Fibroblast of lung (primary cell): ENCODE measurements around the gene ASTN2. TPM values are rescaled to one million over a fixed set of nuclear protein-coding genes. Genes with fewer than 3 reads are reported as not detected.

Experiments used
- DNase-seq, 2 donors: peaks; one replicate each; pipeline versions ENCODE4 v3.0.0 to v3.0.0-alpha.2; 2010; ENCODE audit warnings: low read depth in 2 of 2
- H2AFZ ChIP-seq: 2 replicates; pipeline ENCODE4 v1.5.1; 2012; ENCODE audit warnings: low read length, control low read depth, inconsistent platforms
- H3K27ac ChIP-seq: 2 replicates; pipeline ENCODE4 v1.5.1; 2011; ENCODE audit warnings: low read length, control low read depth; ENCODE audit not compliant: insufficient read depth
- H3K27me3 ChIP-seq: 2 replicates; pipeline ENCODE4 v1.5.1; 2011; ENCODE audit warnings: mild to moderate bottlenecking, low read length; ENCODE audit not compliant: control insufficient read depth, insufficient read depth
- H3K36me3 ChIP-seq: 2 replicates; pipeline ENCODE4 v1.5.1; 2011; ENCODE audit warnings: low read length; ENCODE audit not compliant: control insufficient read depth, insufficient read depth
- H3K4me1 ChIP-seq: 2 replicates; pipeline ENCODE4 v1.5.1; 2011; ENCODE audit warnings: low read length; ENCODE audit not compliant: control insufficient read depth, insufficient read depth; ENCODE audit errors: extremely low read depth
- H3K4me2 ChIP-seq: 2 replicates; pipeline ENCODE4 v1.5.1; 2011; ENCODE audit warnings: low read length, control low read depth; ENCODE audit not compliant: insufficient read depth; ENCODE audit errors: extremely low read depth
- H3K4me3 ChIP-seq, 4 experiments: fragments of 200-600 bp in 1 of 4; sonication (generic) in 1 of 4; replicated peaks in 1 of 4; 2 replicates each; pipeline ENCODE4 v1.5.1; 2011 to 2016; ENCODE audit warnings: low read length in 4 of 4, low read depth in 3 of 4, mild to moderate bottlenecking in 3 of 4, control low read depth in 2 of 4, inconsistent platforms in 1 of 4, mixed read lengths in 1 of 4; ENCODE audit not compliant: insufficient read depth in 1 of 4; ENCODE audit errors: control extremely low read depth in 1 of 4
- H3K79me2 ChIP-seq: 2 replicates; pipeline ENCODE4 v1.5.1; 2012; ENCODE audit warnings: mild to moderate bottlenecking, low read length, inconsistent platforms; ENCODE audit not compliant: control insufficient read depth, insufficient read depth
- H3K9ac ChIP-seq: 2 replicates; pipeline ENCODE4 v1.5.1; 2011; ENCODE audit warnings: mild to moderate bottlenecking, low read length, control low read depth; ENCODE audit not compliant: insufficient read depth
- H3K9me3 ChIP-seq: 2 replicates; pipeline ENCODE4 v1.5.1; 2012; ENCODE audit warnings: low read depth, low read length; ENCODE audit not compliant: control insufficient read depth, insufficient read depth
- H4K20me1 ChIP-seq: 2 replicates; pipeline ENCODE4 v1.5.1; 2011; ENCODE audit warnings: low read length; ENCODE audit not compliant: control insufficient read depth, insufficient read depth; ENCODE audit errors: extremely low read depth
- EZH2 ChIP-seq: IDR thresholded peaks from 2 replicates; pipeline ENCODE4 v1.5.1; 2012; ENCODE audit warnings: low read length, control low read depth, mild to moderate bottlenecking; ENCODE audit errors: missing control alignments
- polyA plus RNA-seq, 2 donors: library from polyadenylated mRNA; depleted of rRNA in 1 of 2; stranded (reverse) in 1 of 2; unstranded in 1 of 2; fragments of >200 nt; gene quantifications; 2 replicates each; pipeline ENCODE4 v1.2.1, GENCODE V29; 2011 to 2012; ENCODE audit warnings: missing spikeins in 1 of 2
- total RNA-seq: library from RNA; depleted of rRNA; stranded (reverse); fragments of >200 nt; gene quantifications from 2 replicates; pipeline ENCODE4 v1.2.1, GENCODE V29; 2014
- TF ChIP-seq, protein P1 (sequence below), 2 donors: IDR thresholded peaks in 1 of 2; conservative IDR thresholded peaks in 1 of 2; 1 replicate in 1 of 2; 2 replicates in 1 of 2; pipeline ENCODE4 v1.5.1; 2011 to 2012; ENCODE audit warnings: low read length in 2 of 2, control low read depth in 1 of 2, inconsistent platforms in 1 of 2, low read depth in 1 of 2, mild to moderate bottlenecking in 1 of 2

The ASTN2 gene
- total and polyA plus RNA-seq, 2 donors (not counting 1 experiment from before 2014, with no cell fraction given), result 2.2 to 19.2 TPM

DNA sequence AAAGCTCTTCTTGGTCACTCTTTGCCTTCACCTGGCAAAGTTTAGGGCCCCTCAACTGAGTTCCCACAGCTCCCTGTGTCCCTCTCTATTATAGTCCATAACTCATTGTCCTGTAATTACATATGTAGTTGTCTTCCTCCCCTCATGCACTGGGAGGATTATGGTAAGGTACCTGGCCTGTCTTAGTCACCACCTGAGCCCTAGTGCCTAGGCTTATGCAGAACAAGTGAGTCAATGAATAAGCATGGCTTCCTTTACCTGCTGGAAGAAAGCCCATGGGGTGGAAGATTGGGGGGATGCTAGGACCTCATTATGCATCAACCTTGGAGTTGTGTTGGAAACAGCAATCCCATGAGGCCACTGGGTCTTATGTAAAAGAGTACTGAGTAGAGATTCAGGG lies 915.4 kb downstream of the ASTN2 start:
- Histone ChIP-seq H3K79me2 (no peaks in the 10 kb centered on the region), H3K4me3 (no peak overlapping the region), H3K27ac (no peak overlapping the region), H3K4me1 (no peaks in the 10 kb centered on the region), H3K36me3 (no peaks in the 10 kb centered on the region), H2AFZ (no peak overlapping the region), H3K9me3 (no peaks in the 10 kb centered on the region), H3K4me2 (no peak overlapping the region), H4K20me1 (no peaks in the 10 kb centered on the region), H3K27me3 (no peaks in the 10 kb centered on the region), H3K9ac (no peak overlapping the region)
- no peak for DNase-seq
- TF ChIP-seq, protein P1, sequence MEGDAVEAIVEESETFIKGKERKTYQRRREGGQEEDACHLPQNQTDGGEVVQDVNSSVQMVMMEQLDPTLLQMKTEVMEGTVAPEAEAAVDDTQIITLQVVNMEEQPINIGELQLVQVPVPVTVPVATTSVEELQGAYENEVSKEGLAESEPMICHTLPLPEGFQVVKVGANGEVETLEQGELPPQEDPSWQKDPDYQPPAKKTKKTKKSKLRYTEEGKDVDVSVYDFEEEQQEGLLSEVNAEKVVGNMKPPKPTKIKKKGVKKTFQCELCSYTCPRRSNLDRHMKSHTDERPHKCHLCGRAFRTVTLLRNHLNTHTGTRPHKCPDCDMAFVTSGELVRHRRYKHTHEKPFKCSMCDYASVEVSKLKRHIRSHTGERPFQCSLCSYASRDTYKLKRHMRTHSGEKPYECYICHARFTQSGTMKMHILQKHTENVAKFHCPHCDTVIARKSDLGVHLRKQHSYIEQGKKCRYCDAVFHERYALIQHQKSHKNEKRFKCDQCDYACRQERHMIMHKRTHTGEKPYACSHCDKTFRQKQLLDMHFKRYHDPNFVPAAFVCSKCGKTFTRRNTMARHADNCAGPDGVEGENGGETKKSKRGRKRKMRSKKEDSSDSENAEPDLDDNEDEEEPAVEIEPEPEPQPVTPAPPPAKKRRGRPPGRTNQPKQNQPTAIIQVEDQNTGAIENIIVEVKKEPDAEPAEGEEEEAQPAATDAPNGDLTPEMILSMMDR (conservative IDR thresholded peaks at IDR 0.05 in 1 of 2, IDR thresholded peaks at IDR 0.05 in 1 of 2; ENCODE audit: low read depth in 1 of 2, low read length in 2 of 2), result no peak
- TF ChIP-seq EZH2, result no peak

DNA sequence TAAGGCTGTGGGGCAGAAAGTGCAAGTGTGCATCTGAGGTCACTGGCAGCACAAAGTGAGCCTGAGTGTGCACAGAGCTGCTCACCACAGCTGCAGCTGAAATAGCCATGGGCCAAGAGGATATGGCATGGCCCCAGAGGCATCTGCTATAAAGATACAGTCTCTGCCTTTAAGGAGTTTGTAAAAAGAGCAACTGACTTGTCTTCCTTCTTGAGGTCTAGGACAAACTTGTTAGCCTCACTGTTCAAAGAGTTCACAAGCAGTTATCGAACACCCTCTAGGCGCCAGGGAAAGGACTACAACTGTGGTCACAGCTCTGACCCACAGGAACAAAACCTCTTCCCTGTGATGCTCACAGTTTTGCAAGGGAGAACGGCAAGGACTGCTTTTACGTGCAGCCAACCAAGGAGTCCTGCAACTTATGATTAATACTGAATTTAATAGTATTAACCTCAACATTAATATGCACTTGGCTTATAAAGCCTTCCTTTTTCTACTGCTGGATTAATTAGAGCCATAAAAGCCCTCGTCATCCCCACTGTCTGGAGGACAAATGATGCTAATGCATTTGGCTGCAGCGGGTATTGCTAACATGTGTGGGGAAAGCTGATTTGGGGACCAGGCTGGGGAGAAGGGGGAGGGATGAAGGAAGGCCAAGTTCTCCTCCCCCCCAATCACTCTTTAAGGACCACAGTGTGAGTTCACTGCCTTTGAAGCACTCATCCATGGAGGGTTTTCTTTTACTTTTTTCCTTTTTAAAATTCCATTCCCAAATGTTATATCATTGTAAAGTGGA lies 917.6 kb downstream of the ASTN2 start:
- Histone ChIP-seq H3K4me2 (no peak overlapping the region), H3K9me3 (no peaks in the 10 kb centered on the region), H3K36me3 (no peaks in the 10 kb centered on the region), H3K9ac (no peak overlapping the region), H3K27me3 (no peaks in the 10 kb centered on the region), H2AFZ (no peak overlapping the region), H3K79me2 (no peaks in the 10 kb centered on the region), H4K20me1 (no peaks in the 10 kb centered on the region), H3K27ac (no peak overlapping the region), H3K4me3 (no peak overlapping the region), H3K4me1 (no peaks in the 10 kb centered on the region)
- TF ChIP-seq, protein P1 (conservative IDR thresholded peaks at IDR 0.05 in 1 of 2, IDR thresholded peaks at IDR 0.05 in 1 of 2; ENCODE audit: low read depth in 1 of 2, low read length in 2 of 2), result peak in 1 of 2 donors; percentile 26
- no peak for TF ChIP-seq EZH2
- peak in 1 of 2 donors; percentile 41 for DNase-seq

DNA sequence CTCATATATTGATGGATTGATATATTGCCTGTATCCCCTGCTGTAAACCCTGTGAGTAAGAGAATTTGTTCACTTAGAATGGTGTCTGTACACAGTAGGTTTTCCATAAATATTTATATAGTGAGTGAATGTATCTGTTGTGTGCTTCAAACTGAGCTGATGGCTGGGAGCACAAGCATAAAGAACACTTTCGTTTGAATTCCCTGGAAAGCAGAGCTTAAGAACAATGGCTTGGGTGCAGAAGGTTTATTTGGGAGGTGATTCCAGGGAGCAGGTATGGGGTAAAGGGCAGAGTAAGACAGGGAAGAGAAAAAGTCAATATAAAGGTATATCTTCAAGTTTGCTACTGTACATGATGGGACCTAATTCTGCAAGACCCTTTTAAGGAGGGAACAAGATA lies 918.7 kb downstream of the ASTN2 start:
- no peak for DNase-seq
- Histone ChIP-seq H3K27ac (no peak overlapping the region), H3K4me2 (no peak overlapping the region), H3K27me3 (no peaks in the 10 kb centered on the region), H3K4me3 (no peak overlapping the region), H3K9ac (no peak overlapping the region), H3K9me3 (no peaks in the 10 kb centered on the region), H4K20me1 (no peaks in the 10 kb centered on the region), H3K79me2 (no peaks in the 10 kb centered on the region), H3K36me3 (no peaks in the 10 kb centered on the region), H2AFZ (no peak overlapping the region), H3K4me1 (no peaks in the 10 kb centered on the region)
- no peak for TF ChIP-seq EZH2
- TF ChIP-seq, protein P1 (conservative IDR thresholded peaks at IDR 0.05 in 1 of 2, IDR thresholded peaks at IDR 0.05 in 1 of 2; ENCODE audit: low read depth in 1 of 2, low read length in 2 of 2), result no peak
